ENCODE results near the gene PIAS4. TPM values are rescaled to one million over a fixed set of nuclear protein-coding genes. Genes with fewer than 3 reads are reported as not detected.
"Not testable (repeated sequence)": the region's sequence is repeated elsewhere in the genome, so short reads cannot be mapped to it uniquely, and the experiment has no call there.

PIAS4 gene
- total RNA-seq, 1 donor from 2014 or later: 48.0 TPM

DNA sequence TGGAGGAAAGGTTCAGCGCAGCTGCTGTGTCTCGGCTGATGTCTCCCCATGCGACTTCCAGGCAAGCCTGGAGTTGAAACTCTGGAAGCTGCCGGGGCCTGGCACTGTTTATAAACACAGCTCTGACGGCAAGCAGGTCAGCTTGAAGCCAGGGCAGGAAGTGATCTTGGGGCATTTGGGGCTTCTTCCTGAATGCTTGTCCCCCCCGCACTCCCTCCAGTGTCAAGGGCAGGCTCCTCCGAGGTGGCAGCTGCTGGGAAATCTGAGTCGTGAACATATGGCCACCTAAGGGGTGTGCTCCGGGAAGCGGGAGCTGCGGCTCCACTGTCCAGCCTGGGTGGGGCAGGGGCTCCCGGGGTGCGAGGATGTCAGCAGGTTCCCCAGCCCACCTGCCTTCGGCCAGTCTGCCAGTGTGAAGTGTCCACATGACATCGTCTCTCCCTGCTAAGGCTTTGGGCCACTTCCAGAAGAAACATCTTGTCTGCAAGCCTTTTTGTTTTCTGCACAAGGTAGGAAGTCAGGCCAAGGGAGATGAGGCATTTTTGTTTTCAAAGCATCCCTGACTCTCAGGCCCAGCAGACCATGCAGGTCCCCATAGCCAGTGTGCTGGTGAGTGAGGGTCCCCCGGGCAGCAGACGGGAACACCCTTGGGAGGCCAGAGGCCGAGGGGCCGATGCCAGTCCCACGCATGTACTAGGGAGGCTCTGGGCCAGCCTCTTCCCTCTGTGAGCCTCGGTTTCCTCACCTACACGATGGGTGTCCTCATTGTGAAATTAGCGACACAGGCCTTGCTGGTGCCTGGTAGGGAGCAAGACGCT lies 2.7 kb downstream of the PIAS4 start:
- Mint-ChIP-seq H3K9me3 (no peaks in the 10 kb centered on the region), H3K27me3 (ENCODE audit: low read depth) (no peaks in the 10 kb centered on the region), H3K4me3 (peak overlapping the region; percentile 73), H3K4me1 (peaks cover 37% of the 10 kb centered on the region), H3K36me3 (peaks cover 1% of the 10 kb centered on the region), H3K27ac (peak overlapping the region; percentile 39)
- no peak for DNase-seq (ENCODE audit: low spot score in 2 of 2, unreplicated experiment in 2 of 2)
- TF ChIP-seq, protein P1, sequence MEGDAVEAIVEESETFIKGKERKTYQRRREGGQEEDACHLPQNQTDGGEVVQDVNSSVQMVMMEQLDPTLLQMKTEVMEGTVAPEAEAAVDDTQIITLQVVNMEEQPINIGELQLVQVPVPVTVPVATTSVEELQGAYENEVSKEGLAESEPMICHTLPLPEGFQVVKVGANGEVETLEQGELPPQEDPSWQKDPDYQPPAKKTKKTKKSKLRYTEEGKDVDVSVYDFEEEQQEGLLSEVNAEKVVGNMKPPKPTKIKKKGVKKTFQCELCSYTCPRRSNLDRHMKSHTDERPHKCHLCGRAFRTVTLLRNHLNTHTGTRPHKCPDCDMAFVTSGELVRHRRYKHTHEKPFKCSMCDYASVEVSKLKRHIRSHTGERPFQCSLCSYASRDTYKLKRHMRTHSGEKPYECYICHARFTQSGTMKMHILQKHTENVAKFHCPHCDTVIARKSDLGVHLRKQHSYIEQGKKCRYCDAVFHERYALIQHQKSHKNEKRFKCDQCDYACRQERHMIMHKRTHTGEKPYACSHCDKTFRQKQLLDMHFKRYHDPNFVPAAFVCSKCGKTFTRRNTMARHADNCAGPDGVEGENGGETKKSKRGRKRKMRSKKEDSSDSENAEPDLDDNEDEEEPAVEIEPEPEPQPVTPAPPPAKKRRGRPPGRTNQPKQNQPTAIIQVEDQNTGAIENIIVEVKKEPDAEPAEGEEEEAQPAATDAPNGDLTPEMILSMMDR (IDR thresholded peaks at IDR 0.05; ENCODE audit: unreplicated experiment): no peak

DNA sequence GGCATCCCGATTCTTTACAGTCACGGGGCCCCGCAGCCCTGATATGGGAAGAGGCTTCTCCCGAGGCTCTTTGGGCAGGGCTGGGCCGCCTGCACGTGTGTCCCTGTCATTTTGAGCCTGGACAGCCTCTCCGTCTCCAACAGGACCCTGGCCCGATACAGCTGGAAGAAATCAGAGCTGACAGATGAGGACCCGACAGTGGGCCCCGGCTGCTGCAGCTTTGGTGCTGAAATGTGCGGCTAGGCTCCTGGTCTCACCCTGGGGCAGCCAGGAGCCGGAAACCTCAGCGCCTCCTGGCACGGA lies 3.2 kb downstream of the PIAS4 start:
- no peak for DNase-seq (ENCODE audit: low spot score in 2 of 2, unreplicated experiment in 2 of 2)
- Mint-ChIP-seq H3K9me3 (no peaks in the 10 kb centered on the region), H3K36me3 (peaks cover 1% of the 10 kb centered on the region), H3K4me3 (no peak overlapping the region), H3K27ac (no peak overlapping the region), H3K4me1 (peaks cover 42% of the 10 kb centered on the region), H3K27me3 (ENCODE audit: low read depth) (no peaks in the 10 kb centered on the region)
- TF ChIP-seq, protein P1 (IDR thresholded peaks at IDR 0.05; ENCODE audit: unreplicated experiment): no peak

DNA sequence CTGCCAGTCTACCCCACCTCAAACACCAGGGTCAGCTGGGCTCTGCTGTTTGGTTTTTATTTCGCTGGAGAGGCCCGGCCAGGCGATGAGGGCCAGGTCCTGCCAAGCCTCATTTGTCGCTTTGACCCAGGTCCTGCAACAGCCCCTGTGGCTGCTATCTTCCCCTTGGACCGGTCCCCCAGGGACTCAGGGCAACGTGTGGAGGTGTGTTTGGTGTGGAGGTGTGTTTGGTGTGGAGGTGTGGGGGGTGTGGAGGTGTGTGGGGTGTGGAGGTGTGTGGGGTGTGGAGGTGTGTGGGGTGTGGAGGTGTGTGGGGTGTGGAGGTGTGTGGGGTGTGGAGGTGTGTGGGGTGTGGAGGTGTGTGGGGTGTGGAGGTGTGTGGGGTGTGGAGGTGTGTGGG lies 3.9 kb downstream of the PIAS4 start:
- H3K9me3 Mint-ChIP-seq; H3K27me3 Mint-ChIP-seq (ENCODE audit: low read depth); DNase-seq (ENCODE audit: low spot score in 2 of 2, unreplicated experiment in 2 of 2); H3K36me3 Mint-ChIP-seq; H3K4me3 Mint-ChIP-seq: not testable (repeated sequence)
- peak overlapping the region; percentile 36 for H3K27ac Mint-ChIP-seq
- peaks cover 49% of the 10 kb centered on the region for H3K4me1 Mint-ChIP-seq

DNA sequence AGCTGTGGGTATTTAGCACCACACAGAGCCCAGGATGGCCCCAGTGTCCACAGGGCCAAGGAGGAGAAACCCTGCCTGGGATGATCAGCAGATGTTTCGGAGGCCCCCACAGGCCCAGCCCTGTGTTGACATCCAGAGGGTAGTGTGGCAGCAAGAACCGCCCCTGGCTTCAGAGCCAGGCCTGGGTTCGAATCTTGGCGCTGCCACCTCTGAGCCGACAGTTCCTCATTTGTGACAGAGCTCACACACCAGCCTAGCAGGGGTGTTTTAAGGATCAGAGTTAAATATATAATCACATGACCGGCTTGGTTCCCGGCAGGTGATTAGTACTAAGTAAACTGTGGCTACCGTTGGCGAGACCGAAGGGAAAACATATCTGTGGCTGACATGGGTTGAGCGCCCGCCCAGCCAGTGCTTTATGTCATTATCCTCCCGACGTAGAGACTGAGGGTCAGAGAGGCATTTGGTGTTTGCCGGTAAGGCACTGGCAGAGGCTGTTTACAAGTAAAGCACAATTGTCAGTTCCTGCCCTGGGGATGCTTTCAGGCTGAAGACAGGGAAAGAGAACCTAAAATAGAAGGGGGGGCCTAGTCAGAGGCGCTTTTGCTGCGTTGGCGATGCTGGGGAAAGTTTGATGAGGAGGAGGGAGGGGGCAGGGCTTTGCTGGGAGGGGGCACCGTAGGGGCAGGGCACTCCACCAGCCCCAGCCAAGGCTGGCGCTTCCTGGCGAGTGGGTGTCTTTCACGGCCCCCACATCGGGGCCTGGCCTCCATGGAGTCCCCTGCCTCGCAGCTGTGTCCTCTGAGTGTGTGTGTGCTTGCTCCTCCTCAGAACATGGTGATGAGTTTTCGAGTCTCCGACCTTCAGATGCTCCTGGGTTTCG lies 4.8 kb downstream of the PIAS4 start:
- peak overlapping the region; percentile 69 for H3K27ac Mint-ChIP-seq
- TF ChIP-seq, protein P1 (IDR thresholded peaks at IDR 0.05; ENCODE audit: unreplicated experiment): no peak
- no peak for DNase-seq (ENCODE audit: low spot score in 2 of 2, unreplicated experiment in 2 of 2)
- H3K27me3 Mint-ChIP-seq (ENCODE audit: low read depth): no peaks in the 10 kb centered on the region
- H3K9me3 Mint-ChIP-seq: no peaks in the 10 kb centered on the region
- no peak overlapping the region for H3K4me3 Mint-ChIP-seq
- peaks cover 4% of the 10 kb centered on the region for H3K36me3 Mint-ChIP-seq
- peaks cover 51% of the 10 kb centered on the region for H3K4me1 Mint-ChIP-seq

DNA sequence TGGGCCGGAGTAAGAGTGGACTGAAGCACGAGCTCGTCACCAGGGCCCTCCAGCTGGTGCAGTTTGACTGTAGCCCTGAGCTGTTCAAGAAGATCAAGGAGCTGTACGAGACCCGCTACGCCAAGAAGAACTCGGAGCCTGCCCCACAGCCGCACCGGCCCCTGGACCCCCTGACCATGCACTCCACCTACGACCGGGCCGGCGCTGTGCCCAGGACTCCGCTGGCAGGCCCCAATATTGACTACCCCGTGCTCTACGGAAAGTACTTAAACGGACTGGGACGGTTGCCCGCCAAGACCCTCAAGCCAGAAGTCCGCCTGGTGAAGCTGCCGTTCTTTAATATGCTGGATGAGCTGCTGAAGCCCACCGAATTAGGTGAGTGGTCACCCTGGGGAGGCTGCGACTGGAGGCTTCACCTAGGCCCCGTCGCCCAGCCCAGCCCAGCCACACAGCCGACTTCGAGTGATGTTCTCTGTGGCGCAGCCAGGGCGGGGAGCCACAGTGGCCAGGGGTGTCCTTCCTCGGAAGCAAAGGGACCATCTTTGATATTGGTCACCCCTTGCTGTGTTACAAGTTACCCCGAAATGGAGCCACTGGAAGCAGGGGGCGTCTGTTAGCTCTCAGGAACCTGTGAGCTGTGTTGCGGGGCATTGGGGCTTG lies 5.6 kb downstream of the PIAS4 start:
- TF ChIP-seq, protein P1 (IDR thresholded peaks at IDR 0.05; ENCODE audit: unreplicated experiment): no peak

More for the DNA sequence above, 5.6 kb downstream of the PIAS4 start:
- no peaks in the 10 kb centered on the region for H3K27me3 Mint-ChIP-seq (ENCODE audit: low read depth)
- no peak overlapping the region for H3K4me3 Mint-ChIP-seq
- peak overlapping the region; percentile 12 for H3K27ac Mint-ChIP-seq
- no peaks in the 10 kb centered on the region for H3K9me3 Mint-ChIP-seq
- H3K36me3 Mint-ChIP-seq: peaks cover 4% of the 10 kb centered on the region
- no peak for DNase-seq (ENCODE audit: low spot score in 2 of 2, unreplicated experiment in 2 of 2)
- H3K4me1 Mint-ChIP-seq: peaks cover 51% of the 10 kb centered on the region
